ENCODE measurements around the gene PPP2R5A.

Gene PPP2R5A

DNA sequence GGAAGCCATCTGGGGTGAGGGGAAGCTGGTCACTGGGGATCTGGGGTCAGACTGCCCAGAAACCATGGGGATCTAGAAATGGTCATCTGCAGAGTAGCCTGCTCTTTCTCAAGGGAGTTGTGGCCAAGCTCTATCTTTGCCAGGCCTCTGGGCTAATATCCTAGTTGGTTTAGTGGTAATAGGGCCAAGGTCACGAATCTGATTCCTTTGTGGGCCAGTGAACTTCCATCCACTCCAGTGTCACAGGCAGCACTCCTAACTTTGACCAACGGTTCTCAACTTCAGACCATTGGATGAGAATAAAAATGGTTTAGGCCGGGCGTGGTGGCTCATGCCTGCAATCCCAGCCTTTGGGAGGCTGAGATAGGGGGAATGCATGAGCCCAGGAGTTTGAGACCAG lies 28.1 kb upstream of the PPP2R5A start:
- no peak for TF ChIP-seq TCF12 (IDR thresholded peaks at IDR 0.05; ENCODE audit: low read depth)
- TF ChIP-seq EGR1 (IDR thresholded peaks at IDR 0.05), result no peak
- no peak for TF ChIP-seq EP300 (IDR thresholded peaks at IDR 0.05; ENCODE audit: borderline replicate concordance)
- TF ChIP-seq, protein P1, sequence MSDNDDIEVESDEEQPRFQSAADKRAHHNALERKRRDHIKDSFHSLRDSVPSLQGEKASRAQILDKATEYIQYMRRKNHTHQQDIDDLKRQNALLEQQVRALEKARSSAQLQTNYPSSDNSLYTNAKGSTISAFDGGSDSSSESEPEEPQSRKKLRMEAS (IDR thresholded peaks at IDR 0.05), result no peak
- TF ChIP-seq, protein P2, sequence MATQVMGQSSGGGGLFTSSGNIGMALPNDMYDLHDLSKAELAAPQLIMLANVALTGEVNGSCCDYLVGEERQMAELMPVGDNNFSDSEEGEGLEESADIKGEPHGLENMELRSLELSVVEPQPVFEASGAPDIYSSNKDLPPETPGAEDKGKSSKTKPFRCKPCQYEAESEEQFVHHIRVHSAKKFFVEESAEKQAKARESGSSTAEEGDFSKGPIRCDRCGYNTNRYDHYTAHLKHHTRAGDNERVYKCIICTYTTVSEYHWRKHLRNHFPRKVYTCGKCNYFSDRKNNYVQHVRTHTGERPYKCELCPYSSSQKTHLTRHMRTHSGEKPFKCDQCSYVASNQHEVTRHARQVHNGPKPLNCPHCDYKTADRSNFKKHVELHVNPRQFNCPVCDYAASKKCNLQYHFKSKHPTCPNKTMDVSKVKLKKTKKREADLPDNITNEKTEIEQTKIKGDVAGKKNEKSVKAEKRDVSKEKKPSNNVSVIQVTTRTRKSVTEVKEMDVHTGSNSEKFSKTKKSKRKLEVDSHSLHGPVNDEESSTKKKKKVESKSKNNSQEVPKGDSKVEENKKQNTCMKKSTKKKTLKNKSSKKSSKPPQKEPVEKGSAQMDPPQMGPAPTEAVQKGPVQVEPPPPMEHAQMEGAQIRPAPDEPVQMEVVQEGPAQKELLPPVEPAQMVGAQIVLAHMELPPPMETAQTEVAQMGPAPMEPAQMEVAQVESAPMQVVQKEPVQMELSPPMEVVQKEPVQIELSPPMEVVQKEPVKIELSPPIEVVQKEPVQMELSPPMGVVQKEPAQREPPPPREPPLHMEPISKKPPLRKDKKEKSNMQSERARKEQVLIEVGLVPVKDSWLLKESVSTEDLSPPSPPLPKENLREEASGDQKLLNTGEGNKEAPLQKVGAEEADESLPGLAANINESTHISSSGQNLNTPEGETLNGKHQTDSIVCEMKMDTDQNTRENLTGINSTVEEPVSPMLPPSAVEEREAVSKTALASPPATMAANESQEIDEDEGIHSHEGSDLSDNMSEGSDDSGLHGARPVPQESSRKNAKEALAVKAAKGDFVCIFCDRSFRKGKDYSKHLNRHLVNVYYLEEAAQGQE (IDR thresholded peaks at IDR 0.05; ENCODE audit: low read depth), result no peak
- TF ChIP-seq, protein P3, sequence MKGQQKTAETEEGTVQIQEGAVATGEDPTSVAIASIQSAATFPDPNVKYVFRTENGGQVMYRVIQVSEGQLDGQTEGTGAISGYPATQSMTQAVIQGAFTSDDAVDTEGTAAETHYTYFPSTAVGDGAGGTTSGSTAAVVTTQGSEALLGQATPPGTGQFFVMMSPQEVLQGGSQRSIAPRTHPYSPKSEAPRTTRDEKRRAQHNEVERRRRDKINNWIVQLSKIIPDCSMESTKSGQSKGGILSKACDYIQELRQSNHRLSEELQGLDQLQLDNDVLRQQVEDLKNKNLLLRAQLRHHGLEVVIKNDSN (IDR thresholded peaks at IDR 0.05), result no peak
- TF ChIP-seq NFIC (IDR thresholded peaks at IDR 0.05), result no peak

DNA sequence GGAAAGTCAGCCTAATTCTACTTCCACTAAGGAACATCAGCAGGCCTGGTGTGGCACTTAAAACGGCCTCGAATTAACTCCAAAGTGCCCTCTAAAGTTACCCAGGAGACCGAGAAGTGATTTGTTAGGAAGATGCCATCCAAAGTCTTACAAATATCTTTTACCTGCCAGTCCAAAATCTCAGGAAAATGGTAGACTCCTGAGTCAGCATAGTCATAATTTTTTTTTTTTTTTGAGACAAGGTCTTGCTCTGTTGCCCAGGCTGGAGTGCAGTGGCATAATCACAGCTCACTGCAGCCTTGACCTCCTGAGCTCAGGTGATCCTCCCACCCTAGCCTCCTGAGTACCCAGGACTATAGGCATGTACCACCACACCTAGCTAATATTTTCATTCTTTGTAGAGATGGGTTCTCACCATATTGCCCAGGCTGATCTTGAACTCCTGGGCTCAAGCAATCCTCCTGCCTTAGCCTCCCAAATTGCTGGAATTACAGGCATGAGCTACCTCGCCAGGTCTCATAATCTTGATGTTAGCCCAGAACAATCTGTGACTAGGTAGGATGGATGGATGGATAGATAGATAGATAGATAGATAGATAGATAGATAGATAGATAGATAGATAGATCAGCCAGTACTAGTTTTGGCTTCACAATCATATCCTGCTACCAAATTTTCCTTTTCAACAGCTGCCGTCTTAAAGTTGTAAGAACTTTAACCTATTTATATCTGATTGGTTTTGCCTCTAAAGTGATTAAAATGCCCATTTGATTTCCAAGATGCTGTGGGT lies 25.3 kb upstream of the PPP2R5A start:
- TF ChIP-seq CREB1 (IDR thresholded peaks at IDR 0.05; ENCODE audit: low read depth), result no peak
- TF ChIP-seq CEBPB (IDR thresholded peaks at IDR 0.05), result no peak
- TF ChIP-seq, protein P3 (IDR thresholded peaks at IDR 0.05), result no peak
- no peak for TF ChIP-seq EP300 (IDR thresholded peaks at IDR 0.05; ENCODE audit: borderline replicate concordance)
- TF ChIP-seq, protein P2 (IDR thresholded peaks at IDR 0.05; ENCODE audit: low read depth), result no peak
- TF ChIP-seq RAD21 (IDR thresholded peaks at IDR 0.05; ENCODE audit: low read depth), result no peak
- TF ChIP-seq TEAD4 (IDR thresholded peaks at IDR 0.05), result no peak
- no peak for TF ChIP-seq TAF1 (IDR thresholded peaks at IDR 0.05; ENCODE audit: low read depth)
- no peak for TF ChIP-seq EGR1 (IDR thresholded peaks at IDR 0.05)
- no peak for TF ChIP-seq FOXM1 (IDR thresholded peaks at IDR 0.05; ENCODE audit: borderline replicate concordance, low read depth)
- TF ChIP-seq ZBTB7A (IDR thresholded peaks at IDR 0.05; ENCODE audit: low read depth), result no peak
- TF ChIP-seq YY1 (IDR thresholded peaks at IDR 0.05; ENCODE audit: low read depth), result no peak
- TF ChIP-seq, protein P1 (IDR thresholded peaks at IDR 0.05), result no peak
- no peak for TF ChIP-seq TCF12 (IDR thresholded peaks at IDR 0.05; ENCODE audit: low read depth)
- TF ChIP-seq NFIC (IDR thresholded peaks at IDR 0.05), result no peak

DNA sequence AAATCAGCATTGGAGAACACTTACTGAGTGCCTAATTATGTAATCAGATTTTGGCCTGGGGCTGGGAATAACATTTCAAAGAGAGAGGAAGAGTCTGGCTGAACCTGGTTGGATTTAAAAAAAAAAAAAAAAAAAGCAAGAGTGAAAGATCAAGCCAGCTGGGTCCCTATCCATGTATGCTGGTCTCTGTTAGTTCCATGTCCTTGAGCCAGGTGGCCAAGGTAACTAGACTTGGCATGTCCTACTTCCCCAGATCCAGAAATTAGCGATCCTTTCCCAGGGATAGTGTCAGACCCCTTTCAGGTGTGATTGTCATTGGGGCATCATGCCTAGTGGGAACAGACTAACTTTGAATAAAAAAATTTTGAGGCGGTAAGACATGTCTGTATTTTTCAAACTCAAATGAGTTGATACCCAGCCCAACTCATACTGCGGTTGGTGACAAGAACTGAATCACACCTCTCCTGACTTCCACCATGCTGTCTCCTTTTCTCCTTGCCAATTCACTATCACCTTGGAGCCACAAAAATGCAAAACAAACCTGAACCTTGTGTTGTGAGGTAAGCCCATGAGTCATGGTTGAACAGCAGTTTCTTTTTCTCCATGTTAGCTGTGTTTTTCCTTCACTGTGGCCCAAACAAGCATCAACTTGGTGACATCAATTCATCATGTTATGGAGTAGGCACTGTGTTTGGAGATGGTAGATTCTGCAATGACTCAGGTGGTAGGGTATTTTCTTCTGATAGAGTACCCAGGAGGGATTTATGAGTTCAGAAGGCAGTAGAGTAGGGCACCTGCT lies 24.5 kb upstream of the PPP2R5A start:
- TF ChIP-seq, protein P3 (IDR thresholded peaks at IDR 0.05), result no peak
- TF ChIP-seq CREB1 (IDR thresholded peaks at IDR 0.05; ENCODE audit: low read depth) (no peak), ZBTB7A (IDR thresholded peaks at IDR 0.05; ENCODE audit: low read depth) (no peak), NFIC (IDR thresholded peaks at IDR 0.05) (no peak), TEAD4 (IDR thresholded peaks at IDR 0.05) (no peak), RAD21 (IDR thresholded peaks at IDR 0.05; ENCODE audit: low read depth) (no peak), EP300 (IDR thresholded peaks at IDR 0.05; ENCODE audit: borderline replicate concordance) (no peak), TAF1 (IDR thresholded peaks at IDR 0.05; ENCODE audit: low read depth) (no peak), YY1 (IDR thresholded peaks at IDR 0.05; ENCODE audit: low read depth) (no peak), FOXM1 (IDR thresholded peaks at IDR 0.05; ENCODE audit: borderline replicate concordance, low read depth) (no peak), EGR1 (IDR thresholded peaks at IDR 0.05) (no peak)
- TF ChIP-seq, protein P2 (IDR thresholded peaks at IDR 0.05; ENCODE audit: low read depth), result no peak
- TF ChIP-seq, protein P1 (IDR thresholded peaks at IDR 0.05), result no peak
